ENCODE results near the gene HEATR5A. TPM values are rescaled to one million over a fixed set of nuclear protein-coding genes. Genes with fewer than 3 reads are reported as not detected.

Gene HEATR5A
- total RNA-seq, 1 donor from 2014 or later, result 56.2 TPM

DNA sequence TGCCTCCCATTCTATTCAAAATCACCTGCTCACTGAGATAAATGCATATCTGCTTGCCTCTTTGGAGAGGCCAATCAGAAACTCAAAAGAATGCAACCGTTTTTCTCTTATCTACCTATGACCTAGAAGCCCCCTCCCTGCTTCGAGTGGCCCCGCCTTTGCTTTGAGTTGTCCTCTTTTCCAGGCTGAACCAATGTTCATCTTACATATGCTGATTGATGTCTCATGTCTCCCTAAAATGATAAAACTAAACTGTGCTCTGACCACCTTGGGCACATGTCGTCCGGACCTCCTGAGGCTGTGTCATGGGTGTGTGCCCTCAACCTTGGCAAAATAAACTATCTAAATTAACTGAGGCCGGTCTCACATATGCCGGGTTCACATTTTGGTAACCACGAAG lies 148.7 kb downstream of the HEATR5A start:
- Mint-ChIP-seq H3K27ac (ENCODE audit: unreplicated experiment) (no peak overlapping the region), H3K27me3 (ENCODE audit: unreplicated experiment) (no peaks in the 10 kb centered on the region), H3K9me3 (ENCODE audit: unreplicated experiment) (no peaks in the 10 kb centered on the region), H3K4me3 (ENCODE audit: unreplicated experiment) (no peak overlapping the region), H3K4me1 (ENCODE audit: unreplicated experiment) (peaks cover 6% of the 10 kb centered on the region), H3K36me3 (ENCODE audit: unreplicated experiment) (no peaks in the 10 kb centered on the region)
- peak; percentile 38 for DNase-seq (ENCODE audit: extremely low spot score, unreplicated experiment)
- TF ChIP-seq, protein P1, sequence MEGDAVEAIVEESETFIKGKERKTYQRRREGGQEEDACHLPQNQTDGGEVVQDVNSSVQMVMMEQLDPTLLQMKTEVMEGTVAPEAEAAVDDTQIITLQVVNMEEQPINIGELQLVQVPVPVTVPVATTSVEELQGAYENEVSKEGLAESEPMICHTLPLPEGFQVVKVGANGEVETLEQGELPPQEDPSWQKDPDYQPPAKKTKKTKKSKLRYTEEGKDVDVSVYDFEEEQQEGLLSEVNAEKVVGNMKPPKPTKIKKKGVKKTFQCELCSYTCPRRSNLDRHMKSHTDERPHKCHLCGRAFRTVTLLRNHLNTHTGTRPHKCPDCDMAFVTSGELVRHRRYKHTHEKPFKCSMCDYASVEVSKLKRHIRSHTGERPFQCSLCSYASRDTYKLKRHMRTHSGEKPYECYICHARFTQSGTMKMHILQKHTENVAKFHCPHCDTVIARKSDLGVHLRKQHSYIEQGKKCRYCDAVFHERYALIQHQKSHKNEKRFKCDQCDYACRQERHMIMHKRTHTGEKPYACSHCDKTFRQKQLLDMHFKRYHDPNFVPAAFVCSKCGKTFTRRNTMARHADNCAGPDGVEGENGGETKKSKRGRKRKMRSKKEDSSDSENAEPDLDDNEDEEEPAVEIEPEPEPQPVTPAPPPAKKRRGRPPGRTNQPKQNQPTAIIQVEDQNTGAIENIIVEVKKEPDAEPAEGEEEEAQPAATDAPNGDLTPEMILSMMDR (IDR thresholded peaks at IDR 0.05), result no peak

DNA sequence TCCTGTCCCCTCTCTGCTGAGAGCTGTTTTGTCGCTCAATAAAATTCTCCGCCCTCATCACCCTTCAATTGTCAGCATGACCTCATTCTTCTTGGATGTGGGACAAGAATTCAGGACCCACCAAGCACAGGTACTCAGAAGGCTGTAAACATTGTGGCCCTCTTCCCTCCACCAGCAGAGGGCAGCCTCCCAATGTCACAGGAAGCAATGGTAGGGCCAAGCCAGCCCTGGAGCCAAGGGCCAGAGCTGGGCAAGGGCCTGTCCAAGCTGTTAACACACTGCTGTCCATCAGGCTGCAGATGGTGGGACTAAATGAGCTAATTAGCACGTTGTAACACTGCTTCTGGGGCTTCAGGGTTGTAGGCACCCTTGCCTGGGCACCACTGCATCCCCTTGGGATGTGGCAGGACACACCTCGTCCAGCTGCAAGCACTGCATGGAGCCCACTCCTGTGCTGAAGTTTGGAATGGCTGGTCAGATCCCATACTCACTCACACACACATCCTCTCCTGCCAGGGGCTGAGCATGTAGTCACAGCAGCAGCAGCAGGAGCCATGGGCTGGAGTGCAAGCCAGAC lies 150.1 kb downstream of the HEATR5A start:
- TF ChIP-seq, protein P1 (IDR thresholded peaks at IDR 0.05), result peak; percentile 19
- Mint-ChIP-seq H3K4me3 (ENCODE audit: unreplicated experiment) (no peak overlapping the region), H3K27me3 (ENCODE audit: unreplicated experiment) (no peaks in the 10 kb centered on the region), H3K9me3 (ENCODE audit: unreplicated experiment) (no peaks in the 10 kb centered on the region), H3K27ac (ENCODE audit: unreplicated experiment) (no peak overlapping the region), H3K4me1 (ENCODE audit: unreplicated experiment) (peaks cover 8% of the 10 kb centered on the region), H3K36me3 (ENCODE audit: unreplicated experiment) (no peaks in the 10 kb centered on the region)
- DNase-seq (ENCODE audit: extremely low spot score, unreplicated experiment), result no peak

DNA sequence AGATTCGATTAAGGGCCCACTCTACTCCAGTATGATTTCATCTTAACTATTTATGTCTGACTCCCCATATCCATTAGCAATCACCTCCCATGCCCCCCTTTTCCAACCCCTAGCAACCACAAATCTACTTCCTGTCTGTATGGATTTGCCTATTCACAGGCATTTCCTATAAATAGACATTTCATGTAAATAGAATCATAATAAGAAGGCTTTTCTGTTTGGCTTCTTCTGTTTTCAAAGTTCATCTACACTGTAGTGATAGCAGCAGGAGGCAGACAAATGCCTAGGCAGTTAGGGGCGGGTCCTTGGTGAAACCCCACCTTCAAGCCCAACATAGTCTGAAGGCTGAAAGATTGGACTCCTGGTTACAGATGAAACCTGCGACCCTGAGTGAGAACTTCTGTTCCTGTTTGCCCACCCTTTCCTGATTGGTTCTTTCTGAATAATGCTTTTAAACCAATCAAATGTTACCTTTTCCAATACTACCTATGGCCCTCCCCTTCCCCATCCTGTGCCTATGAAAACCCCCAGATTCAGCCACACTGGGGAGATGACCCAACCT lies 150.6 kb downstream of the HEATR5A start:
- TF ChIP-seq, protein P1 (IDR thresholded peaks at IDR 0.05), result no peak
- H3K4me1 Mint-ChIP-seq (ENCODE audit: unreplicated experiment), result peaks cover 11% of the 10 kb centered on the region
- H3K36me3 Mint-ChIP-seq (ENCODE audit: unreplicated experiment), result no peaks in the 10 kb centered on the region
- no peak overlapping the region for H3K4me3 Mint-ChIP-seq (ENCODE audit: unreplicated experiment)
- DNase-seq (ENCODE audit: extremely low spot score, unreplicated experiment), result no peak
- no peaks in the 10 kb centered on the region for H3K9me3 Mint-ChIP-seq (ENCODE audit: unreplicated experiment)
- no peak overlapping the region for H3K27ac Mint-ChIP-seq (ENCODE audit: unreplicated experiment)
- no peaks in the 10 kb centered on the region for H3K27me3 Mint-ChIP-seq (ENCODE audit: unreplicated experiment)

DNA sequence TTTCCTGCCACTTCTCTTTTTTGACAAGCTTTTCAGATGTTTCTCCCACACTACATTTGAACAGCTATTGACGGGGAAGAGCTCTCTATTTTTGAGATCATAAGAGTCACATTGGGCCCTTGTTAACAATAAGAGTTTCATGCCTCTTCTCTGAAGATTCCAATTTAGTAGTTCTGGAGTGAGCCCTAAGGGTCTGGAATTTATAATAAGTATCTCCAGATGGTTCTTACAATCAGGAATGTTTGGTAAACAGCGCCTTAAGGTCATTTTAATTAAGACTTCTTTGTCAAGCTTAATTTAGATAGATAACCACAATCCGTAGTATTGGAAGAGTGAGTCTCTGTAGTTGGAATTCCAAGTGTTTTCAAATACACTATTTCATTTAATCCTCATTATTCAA lies 152.1 kb downstream of the HEATR5A start:
- H3K27me3 Mint-ChIP-seq (ENCODE audit: unreplicated experiment), result no peaks in the 10 kb centered on the region
- H3K9me3 Mint-ChIP-seq (ENCODE audit: unreplicated experiment), result no peaks in the 10 kb centered on the region
- no peak overlapping the region for H3K27ac Mint-ChIP-seq (ENCODE audit: unreplicated experiment)
- TF ChIP-seq, protein P1 (IDR thresholded peaks at IDR 0.05), result no peak
- no peaks in the 10 kb centered on the region for H3K36me3 Mint-ChIP-seq (ENCODE audit: unreplicated experiment)
- DNase-seq (ENCODE audit: extremely low spot score, unreplicated experiment), result no peak
- H3K4me3 Mint-ChIP-seq (ENCODE audit: unreplicated experiment), result no peak overlapping the region
- peaks cover 23% of the 10 kb centered on the region for H3K4me1 Mint-ChIP-seq (ENCODE audit: unreplicated experiment)

DNA sequence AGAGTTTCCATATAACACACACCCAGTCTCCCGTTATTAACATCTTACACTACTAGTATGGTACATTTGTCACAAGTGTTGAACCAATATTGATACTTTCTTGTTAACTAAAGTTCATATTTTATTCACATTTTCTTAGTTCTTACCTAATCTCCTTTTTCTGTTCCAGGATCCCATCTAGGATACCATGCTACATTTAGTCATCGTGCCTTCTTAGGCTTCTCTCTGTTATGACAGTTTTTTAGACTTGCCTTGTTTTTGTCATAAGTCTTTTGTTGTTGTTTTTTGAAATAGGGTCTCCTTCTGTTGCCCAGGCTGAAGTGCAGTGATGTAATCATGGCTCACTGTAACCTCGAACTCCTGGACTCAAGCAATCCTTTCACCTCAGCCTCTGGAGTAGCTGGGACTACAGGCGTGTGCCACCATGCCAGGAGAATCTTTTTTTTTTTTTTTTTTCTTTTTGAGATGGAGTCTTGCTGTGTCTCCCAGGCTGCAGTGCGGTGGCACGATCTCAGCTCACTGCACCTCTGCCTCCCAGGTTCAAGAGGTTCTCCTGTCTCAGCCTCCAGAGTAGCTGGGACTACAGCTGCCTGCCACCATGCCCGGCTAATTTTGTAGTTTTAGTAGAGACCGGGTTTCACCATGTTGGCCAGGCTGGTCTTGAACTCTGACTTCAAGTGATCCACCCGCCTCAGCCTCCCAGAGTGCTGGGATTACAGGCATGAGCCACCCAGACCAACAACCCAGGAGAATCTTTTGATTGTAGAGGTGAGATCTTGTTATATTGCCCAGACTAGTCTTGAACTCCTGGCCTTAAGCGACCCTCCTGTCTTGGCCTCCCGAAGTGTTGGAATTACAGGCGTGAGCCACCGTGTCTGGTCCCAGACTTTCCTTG lies 153.7 kb downstream of the HEATR5A start:
- H3K9me3 Mint-ChIP-seq (ENCODE audit: unreplicated experiment), result no peaks in the 10 kb centered on the region
- H3K4me3 Mint-ChIP-seq (ENCODE audit: unreplicated experiment), result no peak overlapping the region
- DNase-seq (ENCODE audit: extremely low spot score, unreplicated experiment), result no peak
- peaks cover 37% of the 10 kb centered on the region for H3K4me1 Mint-ChIP-seq (ENCODE audit: unreplicated experiment)
- no peaks in the 10 kb centered on the region for H3K27me3 Mint-ChIP-seq (ENCODE audit: unreplicated experiment)
- TF ChIP-seq, protein P1 (IDR thresholded peaks at IDR 0.05), result no peak
- H3K36me3 Mint-ChIP-seq (ENCODE audit: unreplicated experiment), result no peaks in the 10 kb centered on the region
- no peak overlapping the region for H3K27ac Mint-ChIP-seq (ENCODE audit: unreplicated experiment)

Measured in osteocyte (in vitro differentiated cells).